ENCODE data around the gene HMOX2.

DNA sequence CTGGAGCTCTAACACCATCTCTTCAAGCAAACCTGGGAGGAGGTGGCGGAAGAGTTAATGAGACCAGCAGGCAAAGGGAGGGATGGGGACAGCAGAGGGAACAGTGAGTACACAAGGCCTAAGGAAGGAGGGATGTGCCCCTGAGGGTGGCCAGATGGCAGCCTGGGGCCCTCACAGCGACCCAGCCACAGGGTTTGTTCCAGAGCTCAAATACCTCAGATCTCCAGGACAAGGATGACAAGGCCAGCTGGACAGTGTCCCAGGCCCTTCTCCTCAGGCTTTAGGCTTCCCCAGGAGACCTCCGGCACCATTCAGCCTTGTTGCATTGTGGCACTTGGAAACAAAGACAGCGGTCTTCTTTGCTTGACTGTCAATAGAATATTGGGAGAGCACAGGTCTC is 47.5 kb downstream of the HMOX2 start:
- TF ChIP-seq, protein P1, sequence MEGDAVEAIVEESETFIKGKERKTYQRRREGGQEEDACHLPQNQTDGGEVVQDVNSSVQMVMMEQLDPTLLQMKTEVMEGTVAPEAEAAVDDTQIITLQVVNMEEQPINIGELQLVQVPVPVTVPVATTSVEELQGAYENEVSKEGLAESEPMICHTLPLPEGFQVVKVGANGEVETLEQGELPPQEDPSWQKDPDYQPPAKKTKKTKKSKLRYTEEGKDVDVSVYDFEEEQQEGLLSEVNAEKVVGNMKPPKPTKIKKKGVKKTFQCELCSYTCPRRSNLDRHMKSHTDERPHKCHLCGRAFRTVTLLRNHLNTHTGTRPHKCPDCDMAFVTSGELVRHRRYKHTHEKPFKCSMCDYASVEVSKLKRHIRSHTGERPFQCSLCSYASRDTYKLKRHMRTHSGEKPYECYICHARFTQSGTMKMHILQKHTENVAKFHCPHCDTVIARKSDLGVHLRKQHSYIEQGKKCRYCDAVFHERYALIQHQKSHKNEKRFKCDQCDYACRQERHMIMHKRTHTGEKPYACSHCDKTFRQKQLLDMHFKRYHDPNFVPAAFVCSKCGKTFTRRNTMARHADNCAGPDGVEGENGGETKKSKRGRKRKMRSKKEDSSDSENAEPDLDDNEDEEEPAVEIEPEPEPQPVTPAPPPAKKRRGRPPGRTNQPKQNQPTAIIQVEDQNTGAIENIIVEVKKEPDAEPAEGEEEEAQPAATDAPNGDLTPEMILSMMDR (IDR thresholded peaks at IDR 0.05): no peak
- no peak for TF ChIP-seq POLR2A (IDR thresholded peaks at IDR 0.05)
